HPDE6-E6E7 (cell line): Measurements from ENCODE around the gene PTPN6.

Source experiments
- DNase-seq: peaks from one replicate; pipeline ENCODE4 v3.0.0; 2011; ENCODE audit warnings: missing footprints; ENCODE audit errors: extremely low spot score

PTPN6 gene

GRCh38 chr12:7009512-7009911 is 58.4 kb downstream of the PTPN6 start:
- DNase-seq, result no peak
